ENCODE measurements around the gene USP11.

USP11 gene

DNA sequence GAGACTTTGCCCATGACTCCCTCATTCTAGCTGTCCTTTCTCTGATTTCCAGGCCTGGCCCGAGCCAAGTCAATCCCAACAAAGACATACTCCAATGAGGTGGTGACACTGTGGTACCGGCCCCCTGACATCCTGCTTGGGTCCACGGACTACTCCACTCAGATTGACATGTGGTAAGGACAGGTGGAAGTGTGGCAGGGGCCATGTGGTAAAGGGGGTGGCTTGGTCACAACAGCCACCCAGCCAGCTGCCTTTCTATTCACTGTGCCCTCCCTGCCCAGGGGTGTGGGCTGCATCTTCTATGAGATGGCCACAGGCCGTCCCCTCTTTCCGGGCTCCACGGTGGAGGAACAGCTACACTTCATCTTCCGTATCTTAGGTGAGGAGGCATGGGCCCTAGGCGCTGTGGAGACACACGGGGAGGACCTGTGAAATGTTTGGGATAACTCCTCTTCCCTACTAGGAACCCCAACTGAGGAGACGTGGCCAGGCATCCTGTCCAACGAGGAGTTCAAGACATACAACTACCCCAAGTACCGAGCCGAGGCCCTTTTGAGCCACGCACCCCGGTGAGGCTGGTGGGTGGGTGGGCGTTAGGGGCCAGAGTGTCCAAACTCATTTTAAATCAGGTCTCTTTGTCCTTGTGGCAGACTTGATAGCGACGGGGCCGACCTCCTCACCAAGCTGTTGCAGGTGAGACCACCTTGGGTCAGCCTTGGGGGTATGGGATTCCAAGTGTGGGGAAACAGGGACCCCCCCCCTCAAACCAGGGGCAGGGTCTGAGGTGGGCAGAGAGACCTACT is 6.1 kb upstream of the USP11 start:
- Mint-ChIP-seq H3K9me3 (no peaks in the 10 kb centered on the region), H3K36me3 (ENCODE audit: low read depth) (peaks cover 64% of the 10 kb centered on the region), H3K4me1 (no peaks in the 10 kb centered on the region), H3K4me3 (no peak overlapping the region), H3K27ac (no peak overlapping the region), H3K27me3 (ENCODE audit: low read depth) (no peaks in the 10 kb centered on the region)
- TF ChIP-seq, protein P1, sequence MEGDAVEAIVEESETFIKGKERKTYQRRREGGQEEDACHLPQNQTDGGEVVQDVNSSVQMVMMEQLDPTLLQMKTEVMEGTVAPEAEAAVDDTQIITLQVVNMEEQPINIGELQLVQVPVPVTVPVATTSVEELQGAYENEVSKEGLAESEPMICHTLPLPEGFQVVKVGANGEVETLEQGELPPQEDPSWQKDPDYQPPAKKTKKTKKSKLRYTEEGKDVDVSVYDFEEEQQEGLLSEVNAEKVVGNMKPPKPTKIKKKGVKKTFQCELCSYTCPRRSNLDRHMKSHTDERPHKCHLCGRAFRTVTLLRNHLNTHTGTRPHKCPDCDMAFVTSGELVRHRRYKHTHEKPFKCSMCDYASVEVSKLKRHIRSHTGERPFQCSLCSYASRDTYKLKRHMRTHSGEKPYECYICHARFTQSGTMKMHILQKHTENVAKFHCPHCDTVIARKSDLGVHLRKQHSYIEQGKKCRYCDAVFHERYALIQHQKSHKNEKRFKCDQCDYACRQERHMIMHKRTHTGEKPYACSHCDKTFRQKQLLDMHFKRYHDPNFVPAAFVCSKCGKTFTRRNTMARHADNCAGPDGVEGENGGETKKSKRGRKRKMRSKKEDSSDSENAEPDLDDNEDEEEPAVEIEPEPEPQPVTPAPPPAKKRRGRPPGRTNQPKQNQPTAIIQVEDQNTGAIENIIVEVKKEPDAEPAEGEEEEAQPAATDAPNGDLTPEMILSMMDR (IDR thresholded peaks at IDR 0.05; ENCODE audit: unreplicated experiment in 3 of 3): no peak

DNA sequence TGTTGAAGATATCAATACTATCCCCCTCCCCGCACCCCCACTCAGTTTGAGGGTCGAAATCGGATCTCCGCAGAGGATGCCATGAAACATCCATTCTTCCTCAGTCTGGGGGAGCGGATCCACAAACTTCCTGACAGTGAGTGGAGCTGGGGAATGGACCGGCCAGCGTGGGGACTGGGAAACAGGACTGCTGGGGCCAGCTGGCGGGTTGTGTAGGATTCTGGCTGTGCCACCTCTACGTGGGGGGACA is 5.5 kb upstream of the USP11 start:
- Mint-ChIP-seq H3K9me3 (no peaks in the 10 kb centered on the region), H3K27me3 (ENCODE audit: low read depth) (no peaks in the 10 kb centered on the region), H3K4me3 (no peak overlapping the region), H3K27ac (no peak overlapping the region), H3K4me1 (no peaks in the 10 kb centered on the region), H3K36me3 (ENCODE audit: low read depth) (peaks cover 60% of the 10 kb centered on the region)
- TF ChIP-seq, protein P1 (IDR thresholded peaks at IDR 0.05; ENCODE audit: unreplicated experiment in 3 of 3): no peak

DNA sequence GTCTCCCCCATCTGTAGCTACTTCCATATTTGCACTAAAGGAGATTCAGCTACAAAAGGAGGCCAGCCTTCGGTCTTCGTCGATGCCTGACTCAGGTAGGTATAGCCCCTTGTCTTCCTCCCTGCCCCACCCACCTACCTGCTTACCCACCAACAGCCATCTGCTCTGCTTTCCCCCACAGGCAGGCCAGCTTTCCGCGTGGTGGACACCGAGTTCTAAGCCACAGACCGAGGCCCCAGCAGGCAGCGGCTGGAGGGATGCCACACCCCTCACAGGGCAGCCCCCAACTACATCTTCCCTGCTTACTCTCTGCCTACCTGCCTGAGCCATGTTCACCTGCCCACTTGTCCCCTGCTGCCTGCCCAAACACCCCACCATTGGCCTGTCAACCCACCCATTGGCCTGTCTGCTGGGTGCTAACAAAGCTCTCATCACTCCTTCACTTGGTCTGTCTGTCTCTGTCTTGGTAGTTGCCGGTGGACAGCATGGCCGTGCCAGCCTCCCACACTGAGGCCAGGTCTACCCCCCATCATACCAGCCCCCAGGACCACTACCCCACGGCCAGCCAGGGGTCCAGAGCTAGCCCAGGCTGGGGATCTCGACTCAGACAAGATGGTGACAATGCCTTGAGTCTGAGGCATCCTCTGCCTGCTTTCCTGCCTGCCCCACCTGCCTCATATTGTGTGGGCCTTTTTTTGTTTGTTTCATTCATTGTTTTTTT is 4.1 kb upstream of the USP11 start:
- Mint-ChIP-seq H3K4me1 (no peaks in the 10 kb centered on the region), H3K9me3 (no peaks in the 10 kb centered on the region), H3K4me3 (no peak overlapping the region), H3K27ac (no peak overlapping the region), H3K27me3 (ENCODE audit: low read depth) (no peaks in the 10 kb centered on the region), H3K36me3 (ENCODE audit: low read depth) (peaks cover 50% of the 10 kb centered on the region)
- TF ChIP-seq, protein P1 (IDR thresholded peaks at IDR 0.05; ENCODE audit: unreplicated experiment in 3 of 3): no peak

DNA sequence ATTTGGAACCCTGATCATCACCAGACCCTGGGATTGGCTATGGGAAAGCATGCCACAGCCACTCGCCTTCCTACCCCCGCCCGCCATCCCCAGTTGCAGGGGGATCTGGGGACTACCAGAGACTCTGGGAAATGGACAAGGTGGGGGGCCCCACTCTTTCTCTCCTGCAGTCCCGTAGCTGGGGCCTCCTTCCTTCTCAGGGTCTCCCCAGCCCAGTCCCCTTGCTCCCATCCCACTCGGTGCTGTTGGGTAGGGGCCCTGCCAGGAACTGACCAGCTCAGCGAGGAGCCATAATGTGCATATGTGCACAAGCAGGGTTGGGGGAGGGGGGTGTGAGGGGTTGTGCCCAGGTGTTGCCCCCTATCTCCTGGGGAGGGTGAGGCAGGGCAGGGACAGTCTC is 3.4 kb upstream of the USP11 start:
- TF ChIP-seq, protein P1 (IDR thresholded peaks at IDR 0.05; ENCODE audit: unreplicated experiment in 3 of 3): no peak
- Mint-ChIP-seq H3K9me3 (no peaks in the 10 kb centered on the region), H3K4me1 (peaks cover 3% of the 10 kb centered on the region), H3K36me3 (ENCODE audit: low read depth) (peaks cover 48% of the 10 kb centered on the region), H3K27ac (no peak overlapping the region), H3K4me3 (no peak overlapping the region), H3K27me3 (ENCODE audit: low read depth) (no peaks in the 10 kb centered on the region)

DNA sequence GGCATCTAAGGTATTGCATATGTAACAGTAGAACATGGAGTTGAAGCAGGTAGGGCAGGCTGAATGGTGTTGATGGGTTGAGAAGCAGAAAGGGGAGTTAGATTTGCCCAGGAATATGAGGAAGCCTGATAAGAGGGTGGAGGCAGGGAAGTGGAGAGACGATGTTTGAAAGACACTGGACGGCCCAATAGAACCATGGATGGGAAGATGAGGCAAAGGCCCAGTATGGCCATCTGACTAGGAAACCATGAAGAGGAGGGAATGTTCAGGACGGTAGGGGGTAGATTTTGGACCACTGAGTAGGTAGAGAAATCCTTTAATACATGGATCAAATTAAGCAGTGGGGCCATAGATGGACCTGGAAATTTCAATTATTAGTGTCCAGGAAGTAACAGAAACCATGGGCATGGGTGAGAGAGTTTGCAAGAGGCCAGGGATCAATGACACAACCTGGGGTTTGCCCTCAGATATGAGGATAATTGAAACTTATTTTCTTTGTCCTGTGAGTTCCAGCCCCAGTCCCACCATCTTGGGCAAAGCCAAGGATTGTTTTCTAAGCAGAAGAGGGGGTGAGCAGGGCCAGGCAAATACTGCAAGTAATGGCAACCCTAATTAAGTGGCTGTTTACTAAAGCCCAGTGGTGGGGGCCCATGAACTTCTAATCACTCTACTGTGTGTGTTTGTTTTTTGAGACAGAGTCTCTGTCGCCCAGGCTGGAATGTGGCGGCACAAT is 2.5 kb upstream of the USP11 start:
- Mint-ChIP-seq H3K27me3 (ENCODE audit: low read depth) (no peaks in the 10 kb centered on the region), H3K4me3 (peak overlapping the region; percentile 40 to 68 (median 65)), H3K36me3 (ENCODE audit: low read depth) (peaks cover 42% of the 10 kb centered on the region), H3K9me3 (no peaks in the 10 kb centered on the region), H3K27ac (peak overlapping the region; percentile 49 to 78 (median 66)), H3K4me1 (peaks cover 7% of the 10 kb centered on the region)
- TF ChIP-seq, protein P1 (IDR thresholded peaks at IDR 0.05; ENCODE audit: unreplicated experiment in 3 of 3): no peak
